Activated effector memory CD4-positive, alpha-beta T cell treated with Interleukin-2 at 50 U/mL for 16 hours (primary cell): ENCODE results near the gene ZNF519.
A peak's percentile ranks its signal among the peaks of the same experiment; 100 is the strongest.
"Not testable (repeated sequence)": the region's sequence is repeated elsewhere in the genome, so short reads cannot be mapped to it uniquely, and the experiment has no call there.

ENCODE experiments used
- DNase-seq: peaks from one replicate; pipeline ENCODE4 v3.0.0-alpha.2; 2020

Gene ZNF519

GRCh38 chr18:14132271-14132700 lies at the start of gene ZNF519:
Gene ZNF519, minus strand, starts transcription at chr18:14132435. Its CDS starts 158 bp downstream, at chr18:14132277.
- peak; percentile 84 for DNase-seq

GRCh38 chr18:14179306-14179705 lies 47.1 kb upstream of the ZNF519 start:
- no peak for DNase-seq

GRCh38 chr18:14178321-14179196 lies 46.3 kb upstream of the ZNF519 start:
- DNase-seq = peak; percentile 72

GRCh38 chr18:14177540-14178320 lies 45.5 kb upstream of the ZNF519 start:
- not testable (repeated sequence) for DNase-seq

- not testable (repeated sequence) for DNase-seq
These were observed 43.2 kb upstream of the ZNF519 start for GRCh38 chr18:14175404-14175803.

- DNase-seq = no peak
These were observed 42.5 kb upstream of the ZNF519 start for GRCh38 chr18:14174706-14175085.

GRCh38 chr18:14174002-14174705 lies 41.9 kb upstream of the ZNF519 start:
- DNase-seq = not testable (repeated sequence)

- DNase-seq = not testable (repeated sequence)
These were observed 41.1 kb upstream of the ZNF519 start for GRCh38 chr18:14173116-14173951.

GRCh38 chr18:14172142-14173115 lies 40.2 kb upstream of the ZNF519 start:
- DNase-seq = not testable (repeated sequence)

- not testable (repeated sequence) for DNase-seq
These were observed 39.3 kb upstream of the ZNF519 start for GRCh38 chr18:14171301-14172141.

- DNase-seq = not testable (repeated sequence)
These were observed 38.3 kb upstream of the ZNF519 start for GRCh38 chr18:14170367-14171036.

- DNase-seq = not testable (repeated sequence)
These were observed 30.7 kb upstream of the ZNF519 start for GRCh38 chr18:14162915-14163314.

- DNase-seq = not testable (repeated sequence)
These were observed 19.4 kb upstream of the ZNF519 start for GRCh38 chr18:14151564-14152113.

- DNase-seq = not testable (repeated sequence)
These were observed 18.5 kb upstream of the ZNF519 start for GRCh38 chr18:14150766-14151165.

- DNase-seq = not testable (repeated sequence)
These were observed 17.7 kb upstream of the ZNF519 start for GRCh38 chr18:14149916-14150420.

GRCh38 chr18:14149121-14149850 lies 17.1 kb upstream of the ZNF519 start:
- not testable (repeated sequence) for DNase-seq

- DNase-seq = not testable (repeated sequence)
These were observed 16.0 kb upstream of the ZNF519 start for GRCh38 chr18:14147935-14148865.
